Measurements from ENCODE around the gene PIGB. TPM values are rescaled to one million over a fixed set of nuclear protein-coding genes. Genes with fewer than 3 reads are reported as not detected.

PIGB gene
- total RNA-seq, 1 donor from 2014 or later = 6.9 TPM

DNA sequence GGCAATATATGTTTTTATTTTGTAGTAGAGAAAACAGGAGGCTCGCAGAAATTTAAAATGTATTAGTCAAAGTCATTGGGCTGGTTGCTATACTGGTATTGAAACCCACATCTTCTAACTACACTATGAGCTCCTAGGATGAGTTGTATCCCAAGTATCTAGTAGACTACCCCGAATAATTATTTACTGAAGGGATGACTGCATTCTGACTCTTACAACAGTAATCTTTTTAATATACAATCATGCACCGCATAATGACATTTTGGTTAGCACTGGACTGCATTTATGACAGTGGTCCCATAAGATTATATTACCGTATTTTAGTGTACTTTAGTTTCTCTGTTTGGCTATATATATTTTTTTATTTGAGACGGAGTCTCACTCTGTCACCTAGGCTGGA, 15.3 kb downstream of the PIGB start:
- Histone ChIP-seq H3K9me3 (no peaks in the 10 kb centered on the region), H3K4me1 (no peaks in the 10 kb centered on the region), H3K4me3 (no peak overlapping the region), H3K27me3 (no peaks in the 10 kb centered on the region), H3K36me3 (peaks cover 0 to 12% of the 10 kb centered on the region in 2 donors), H3K27ac (no peak overlapping the region)
- TF ChIP-seq, protein P1, sequence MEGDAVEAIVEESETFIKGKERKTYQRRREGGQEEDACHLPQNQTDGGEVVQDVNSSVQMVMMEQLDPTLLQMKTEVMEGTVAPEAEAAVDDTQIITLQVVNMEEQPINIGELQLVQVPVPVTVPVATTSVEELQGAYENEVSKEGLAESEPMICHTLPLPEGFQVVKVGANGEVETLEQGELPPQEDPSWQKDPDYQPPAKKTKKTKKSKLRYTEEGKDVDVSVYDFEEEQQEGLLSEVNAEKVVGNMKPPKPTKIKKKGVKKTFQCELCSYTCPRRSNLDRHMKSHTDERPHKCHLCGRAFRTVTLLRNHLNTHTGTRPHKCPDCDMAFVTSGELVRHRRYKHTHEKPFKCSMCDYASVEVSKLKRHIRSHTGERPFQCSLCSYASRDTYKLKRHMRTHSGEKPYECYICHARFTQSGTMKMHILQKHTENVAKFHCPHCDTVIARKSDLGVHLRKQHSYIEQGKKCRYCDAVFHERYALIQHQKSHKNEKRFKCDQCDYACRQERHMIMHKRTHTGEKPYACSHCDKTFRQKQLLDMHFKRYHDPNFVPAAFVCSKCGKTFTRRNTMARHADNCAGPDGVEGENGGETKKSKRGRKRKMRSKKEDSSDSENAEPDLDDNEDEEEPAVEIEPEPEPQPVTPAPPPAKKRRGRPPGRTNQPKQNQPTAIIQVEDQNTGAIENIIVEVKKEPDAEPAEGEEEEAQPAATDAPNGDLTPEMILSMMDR (IDR thresholded peaks at IDR 0.05) = no peak
- no peak for DNase-seq (ENCODE audit: extremely low spot score in 2 of 2)
- intact Hi-C loops (cut with DNase I) = no loop called here

DNA sequence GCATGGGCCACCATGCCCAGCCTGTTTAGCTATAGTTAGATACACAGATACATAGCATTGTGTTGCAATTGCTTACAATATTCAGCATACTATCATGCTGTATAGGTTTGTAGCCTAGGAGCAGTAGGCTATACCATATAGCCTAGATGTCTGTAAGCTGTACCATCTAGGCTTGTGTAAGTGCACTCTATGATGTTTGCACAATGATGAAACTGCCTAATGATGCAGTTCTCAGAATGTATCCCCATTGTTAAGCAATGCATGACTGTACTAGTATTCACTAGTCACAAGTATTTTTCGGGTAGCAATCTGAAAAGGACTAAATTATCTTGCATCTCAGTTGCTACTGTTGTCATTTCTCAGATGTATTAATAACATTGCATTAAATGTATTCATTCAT, 16.0 kb downstream of the PIGB start:
- intact Hi-C loops (cut with DNase I) = no loop called here
- Histone ChIP-seq H3K36me3 (peaks cover 0 to 10% of the 10 kb centered on the region in 2 donors), H3K27me3 (no peaks in the 10 kb centered on the region), H3K27ac (no peak overlapping the region), H3K9me3 (no peaks in the 10 kb centered on the region), H3K4me3 (no peak overlapping the region), H3K4me1 (no peaks in the 10 kb centered on the region)
- TF ChIP-seq, protein P1 (IDR thresholded peaks at IDR 0.05) = no peak
- no peak for DNase-seq (ENCODE audit: extremely low spot score in 2 of 2)

DNA sequence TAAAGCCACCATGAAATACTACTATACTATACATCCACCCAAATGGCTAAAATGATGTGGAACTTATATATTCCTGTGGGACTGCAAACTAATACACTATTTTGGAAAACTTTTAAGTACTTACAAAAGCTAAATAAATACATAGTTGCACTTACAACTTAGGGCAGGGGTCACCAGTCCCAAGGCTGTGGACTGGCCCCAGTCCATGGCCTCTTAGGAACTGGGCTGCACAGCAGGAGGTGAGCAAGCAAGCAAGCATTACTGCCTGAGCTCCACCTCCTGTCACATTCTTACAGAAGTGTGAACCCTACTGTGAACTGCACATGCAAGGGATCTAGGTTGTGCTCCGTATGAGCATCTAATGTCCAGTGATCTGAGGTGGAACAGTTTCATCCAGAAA, 18.1 kb downstream of the PIGB start:
- no peak overlapping the region for H3K4me3 ChIP-seq
- H3K4me1 ChIP-seq = no peaks in the 10 kb centered on the region
- H3K27ac ChIP-seq = no peak overlapping the region
- peaks cover 0 to 5% of the 10 kb centered on the region in 2 donors for H3K36me3 ChIP-seq
- no peaks in the 10 kb centered on the region for H3K27me3 ChIP-seq
- intact Hi-C loops (cut with DNase I) = no loop called here
- TF ChIP-seq POLR2AphosphoS5 (IDR thresholded peaks at IDR 0.05; ENCODE audit: insufficient read depth in 1 of 2, low read depth in 1 of 2) (no peak), POLR2A (IDR thresholded peaks at IDR 0.05) (no peak)
- TF ChIP-seq, protein P1 (IDR thresholded peaks at IDR 0.05) = no peak
- H3K9me3 ChIP-seq = no peaks in the 10 kb centered on the region
- no peak for DNase-seq (ENCODE audit: extremely low spot score in 2 of 2)

DNA sequence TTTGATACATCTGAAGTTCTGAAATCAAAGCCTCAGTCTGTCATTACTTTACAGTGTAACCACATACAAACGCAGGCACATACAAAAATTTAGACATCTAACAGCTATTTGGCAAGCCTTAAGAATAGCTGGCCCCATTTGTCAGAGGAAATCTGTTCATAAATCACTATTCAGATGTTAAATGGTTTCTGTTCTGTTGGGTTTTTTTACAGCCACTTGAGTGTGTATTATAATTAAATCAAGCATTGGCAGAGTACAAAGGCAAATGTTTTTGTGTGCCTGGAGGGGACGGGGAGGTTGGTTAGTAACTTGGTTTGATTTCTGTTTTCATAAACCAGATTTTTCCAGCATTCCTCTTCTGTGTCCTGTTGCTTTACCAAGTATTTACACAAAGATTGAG, 24.1 kb downstream of the PIGB start:
- intact Hi-C loops (cut with DNase I) = no loop called here
- Histone ChIP-seq H3K4me1 (peaks cover 13% of the 10 kb centered on the region), H3K36me3 (peaks cover 0 to 2% of the 10 kb centered on the region in 2 donors)

DNA sequence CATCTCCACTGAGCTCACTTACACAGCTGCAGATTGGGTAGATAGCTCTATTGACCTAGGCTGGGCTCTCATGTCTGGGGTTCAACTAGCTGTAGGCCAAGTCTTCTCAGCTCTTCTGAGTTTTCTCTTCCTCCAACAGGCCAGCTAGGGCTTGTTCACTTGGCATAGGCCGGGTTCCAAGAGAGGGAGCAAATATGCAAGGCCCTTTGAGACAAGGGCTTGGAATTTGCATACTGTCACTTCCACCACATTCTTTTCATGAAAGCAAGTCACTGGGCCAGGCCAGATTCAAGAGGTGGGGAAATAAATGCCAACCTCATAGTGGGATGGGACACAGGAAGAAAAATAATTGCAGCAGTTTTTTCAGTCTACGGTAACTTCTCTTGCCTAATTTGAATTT, 25.2 kb downstream of the PIGB start:
- DNase-seq (ENCODE audit: extremely low spot score in 2 of 2) = no peak
- intact Hi-C loops (cut with DNase I) = no loop called here
- Histone ChIP-seq H3K4me3 (no peak overlapping the region), H3K4me1 (peaks cover 13% of the 10 kb centered on the region), H3K27ac (peak overlapping the region; percentile 10), H3K9me3 (no peaks in the 10 kb centered on the region), H3K36me3 (peaks cover 0 to 8% of the 10 kb centered on the region in 2 donors), H3K27me3 (no peaks in the 10 kb centered on the region)
- TF ChIP-seq POLR2A (IDR thresholded peaks at IDR 0.05) (no peak), POLR2AphosphoS5 (IDR thresholded peaks at IDR 0.05; ENCODE audit: insufficient read depth in 1 of 2, low read depth in 1 of 2) (no peak)
- TF ChIP-seq, protein P1 (IDR thresholded peaks at IDR 0.05) = no peak

More for the DNA sequence above, 24.1 kb downstream of the PIGB start:
- TF ChIP-seq POLR2A (IDR thresholded peaks at IDR 0.05) (no peak), POLR2AphosphoS5 (IDR thresholded peaks at IDR 0.05; ENCODE audit: insufficient read depth in 1 of 2, low read depth in 1 of 2) (no peak)
- TF ChIP-seq, protein P1 (IDR thresholded peaks at IDR 0.05) = no peak
- Histone ChIP-seq H3K4me3 (no peak overlapping the region), H3K9me3 (no peaks in the 10 kb centered on the region), H3K27me3 (no peaks in the 10 kb centered on the region), H3K27ac (no peak overlapping the region)
- no peak for DNase-seq (ENCODE audit: extremely low spot score in 2 of 2)

All from vagina (tissue), 2 donors.